Measurements from ENCODE around the gene TEX35.
A peak's percentile ranks its signal among the peaks of the same experiment; 100 is the strongest.

The TEX35 gene

DNA sequence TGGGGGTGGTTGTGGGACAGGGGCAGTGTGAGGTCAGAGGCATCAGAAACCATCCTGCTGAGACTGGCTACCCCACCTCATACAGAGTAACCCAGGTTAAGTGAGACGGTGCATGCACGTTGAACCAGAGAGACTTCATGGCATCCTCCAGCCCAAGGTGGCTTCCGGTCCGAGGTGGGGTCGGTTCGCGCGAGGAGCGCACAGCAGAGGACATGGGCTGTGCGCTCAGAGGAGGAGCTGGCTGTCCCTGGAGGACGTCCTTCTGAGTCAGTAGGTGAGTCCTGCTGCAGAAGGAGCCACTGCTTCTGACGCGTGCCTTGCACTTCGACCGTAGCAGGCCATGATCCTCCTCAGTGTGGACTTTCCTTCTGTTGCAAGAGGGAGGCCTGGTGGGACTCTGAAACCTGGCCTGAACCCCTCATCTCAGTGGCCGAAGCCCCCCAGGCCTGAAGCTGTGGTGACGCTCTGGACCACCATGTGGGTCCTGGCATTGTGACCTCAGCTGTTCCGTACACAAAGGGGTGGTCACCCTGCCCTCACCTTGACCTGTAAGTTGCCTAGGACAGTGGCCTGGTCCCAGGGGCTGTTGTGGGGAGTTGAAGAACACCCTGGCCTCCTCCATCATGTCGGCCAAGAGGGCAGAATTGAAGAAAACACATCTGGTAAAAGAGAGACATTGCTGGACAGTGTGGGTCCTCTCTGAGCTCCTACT, at the start of gene TEX35:
Gene TEX35, plus strand, starts transcription at position 544 of the 712 bp plus-strand sequence. Its CDS starts 80 bp downstream, at position 624.
- no peak for DNase-seq (ENCODE audit: low spot score)

DNA sequence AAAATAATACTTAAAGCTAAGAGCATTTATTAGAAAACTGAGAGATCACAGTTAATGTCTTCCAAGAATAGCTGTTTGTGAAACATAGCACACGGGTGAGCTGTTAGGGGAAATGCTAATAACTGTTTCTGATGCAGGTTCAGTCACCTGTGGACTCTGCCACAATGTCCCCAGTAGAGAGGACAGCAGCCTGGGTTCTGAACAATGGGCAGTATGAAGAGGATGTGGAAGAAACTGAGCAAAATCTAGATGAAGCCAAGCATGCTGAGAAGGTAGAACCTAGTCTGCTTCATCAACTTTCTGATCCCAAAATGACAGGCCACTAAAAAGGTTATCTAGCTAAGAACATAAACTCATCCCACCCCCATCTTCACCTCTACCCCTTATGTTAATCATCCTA, 48.8 kb upstream of the TEX35 start:
- DNase-seq (ENCODE audit: low spot score) = no peak

DNA sequence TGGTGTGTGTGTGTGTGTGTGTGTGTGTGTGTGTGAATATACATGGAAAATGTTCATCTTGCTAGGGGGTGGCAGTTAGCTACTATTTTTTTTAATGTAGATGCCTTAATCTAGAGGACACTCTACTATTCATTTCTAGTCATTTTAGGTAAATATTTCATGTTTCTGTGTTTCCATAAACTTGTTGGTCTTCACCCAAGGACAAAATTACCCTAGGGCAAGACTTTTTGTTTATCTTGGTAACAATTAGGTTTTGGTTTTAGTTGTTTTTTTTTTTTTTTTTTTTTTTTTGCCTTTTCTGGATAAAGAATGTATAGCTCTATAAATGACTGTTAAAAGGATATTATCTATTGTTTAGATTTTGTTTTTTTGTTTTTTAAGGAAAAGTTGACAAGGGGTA, 48.3 kb upstream of the TEX35 start:
- no peak for DNase-seq (ENCODE audit: low spot score)

DNA sequence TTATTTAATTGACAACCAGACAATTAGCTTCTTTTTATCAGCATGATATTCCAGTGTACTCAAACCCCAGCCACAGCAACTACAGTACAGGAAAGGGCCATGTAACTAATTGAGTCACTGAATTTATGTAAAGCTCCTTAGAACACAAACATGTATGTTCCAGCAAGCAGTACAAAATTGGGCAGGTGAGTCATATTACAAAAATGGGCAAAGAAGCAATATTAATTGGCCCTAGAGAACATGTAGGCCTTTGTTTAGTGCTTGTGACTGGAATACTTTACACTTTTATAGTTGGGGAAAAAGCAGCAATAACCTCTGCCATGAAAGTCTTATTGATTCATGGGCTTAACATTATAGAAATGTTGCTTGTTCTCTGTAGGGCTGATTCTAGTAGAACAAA, 47.9 kb upstream of the TEX35 start:
- peak; percentile 11 for DNase-seq (ENCODE audit: low spot score)

GRCh38 chr1:178467837-178468236, 45.1 kb upstream of the TEX35 start:
- DNase-seq (ENCODE audit: low spot score) = no peak

DNA sequence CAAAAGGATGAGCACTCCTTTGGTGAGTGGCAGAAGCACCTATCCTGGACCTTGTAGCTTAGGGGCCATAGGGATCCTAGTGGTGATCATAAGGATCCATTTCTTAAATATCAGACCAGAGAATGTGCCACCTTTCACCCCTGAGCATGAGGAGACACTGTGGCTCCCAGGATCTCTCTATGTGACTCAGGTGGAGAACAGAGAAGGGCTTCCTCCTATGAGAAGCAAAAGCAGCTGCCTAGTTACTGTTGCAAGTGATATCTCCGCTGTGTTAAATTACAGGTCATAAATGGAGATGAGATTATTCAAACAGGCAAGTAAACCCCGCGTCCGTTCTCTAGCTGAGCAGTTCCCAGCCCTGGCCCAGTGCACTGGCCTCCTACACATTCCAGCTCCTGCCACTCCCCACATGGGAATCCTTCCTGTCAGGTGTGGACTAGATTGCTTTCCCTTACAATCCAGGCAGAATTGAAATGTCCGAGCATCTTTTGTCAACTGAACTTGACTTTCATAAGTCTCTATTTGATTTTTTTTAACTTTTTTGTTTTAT, 42.4 kb upstream of the TEX35 start:
- DNase-seq (ENCODE audit: low spot score) = no peak

GRCh38 chr1:178472531-178472930, 40.4 kb upstream of the TEX35 start:
- no peak for DNase-seq (ENCODE audit: low spot score)

DNA sequence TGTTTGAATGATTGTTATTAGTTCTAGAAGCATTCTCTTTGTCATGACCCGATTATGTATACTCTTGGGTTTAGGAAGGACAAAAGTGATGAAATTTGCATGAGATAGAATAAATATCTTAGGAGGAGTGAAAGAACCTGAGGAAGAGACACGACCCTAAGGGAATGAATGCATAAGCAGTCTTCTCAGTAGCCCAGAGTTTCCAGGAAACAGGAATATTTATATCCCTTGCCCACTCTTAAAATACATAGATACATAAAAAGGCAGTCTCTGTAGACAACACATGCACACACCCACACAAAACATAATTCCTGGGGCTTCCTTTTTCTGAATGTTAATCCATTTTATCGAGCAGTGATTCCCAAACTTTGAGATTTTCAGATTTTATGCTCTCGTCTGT, 35.5 kb upstream of the TEX35 start:
- DNase-seq (ENCODE audit: low spot score) = no peak

DNA sequence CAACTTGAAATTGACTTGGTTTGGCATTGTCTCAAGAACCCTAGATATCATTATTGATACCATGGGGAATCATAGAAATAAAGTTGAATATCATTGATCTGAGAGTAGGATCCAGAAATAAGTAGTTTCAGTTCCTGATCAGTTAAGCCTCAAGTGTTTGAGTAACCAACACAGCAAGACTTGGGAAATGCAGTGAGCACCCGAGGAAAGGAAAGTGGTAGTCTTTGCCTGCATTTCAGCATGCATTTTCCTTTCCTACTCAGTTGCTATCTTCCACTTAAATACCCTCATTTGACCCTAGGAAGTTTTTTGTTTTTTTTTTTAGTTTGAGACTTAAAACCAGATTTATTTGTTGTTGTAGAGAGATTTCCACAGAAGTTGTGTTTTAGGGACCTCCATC, 35.1 kb upstream of the TEX35 start:
- no peak for DNase-seq (ENCODE audit: low spot score)

GRCh38 chr1:178483251-178483957, 29.5 kb upstream of the TEX35 start:
- DNase-seq (ENCODE audit: low spot score) = no peak

DNA sequence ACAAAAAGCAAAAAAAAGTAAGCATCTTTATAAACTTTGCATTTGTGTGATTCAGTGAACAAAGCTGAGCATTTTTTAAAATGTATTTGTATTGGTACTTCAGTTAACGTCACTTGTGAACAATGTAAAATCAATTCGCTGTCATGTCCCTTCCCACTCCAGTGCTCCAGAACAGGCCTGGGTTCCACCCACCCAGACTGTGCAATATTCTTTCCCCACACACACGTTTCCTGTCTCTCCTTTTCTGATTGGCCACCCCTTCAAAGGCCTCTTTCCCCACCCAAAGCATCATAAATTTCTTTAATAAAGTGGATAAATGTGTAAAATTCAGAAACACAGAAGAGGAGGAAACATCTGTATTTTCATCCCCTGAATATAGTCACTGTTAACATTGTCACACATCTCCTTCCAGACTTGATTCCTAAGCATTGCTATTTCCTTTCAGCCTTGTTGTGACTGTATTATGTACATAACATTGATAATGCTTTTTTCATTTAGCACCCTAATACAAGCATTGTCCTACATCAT, 28.1 kb upstream of the TEX35 start:
- peak; percentile 9 for DNase-seq (ENCODE audit: low spot score)

DNA sequence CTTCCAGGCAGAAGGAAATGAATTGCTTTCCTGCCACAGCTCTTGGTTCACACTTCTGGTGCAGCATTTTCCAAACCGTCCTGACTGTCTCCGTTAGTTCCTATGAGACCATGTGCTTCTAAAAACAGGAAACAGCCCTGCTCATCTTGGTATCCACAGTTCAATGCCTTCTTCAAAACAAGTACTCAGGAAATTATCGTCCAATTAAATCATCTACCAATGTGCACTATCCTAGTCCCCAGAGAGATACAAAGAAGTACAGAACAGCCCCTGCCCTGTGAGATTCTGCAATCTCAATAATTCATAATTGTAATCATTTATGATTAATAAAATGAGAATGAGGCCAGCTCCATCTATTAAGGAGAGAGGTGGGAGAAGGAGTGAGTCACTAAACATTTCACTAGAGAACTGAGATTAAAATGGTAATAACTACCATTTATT, 27.3 kb upstream of the TEX35 start:
- peak; percentile 6 for DNase-seq (ENCODE audit: low spot score)

GRCh38 chr1:178486100-178487069, 26.5 kb upstream of the TEX35 start:
- DNase-seq (ENCODE audit: low spot score) = peak; percentile 60

DNA sequence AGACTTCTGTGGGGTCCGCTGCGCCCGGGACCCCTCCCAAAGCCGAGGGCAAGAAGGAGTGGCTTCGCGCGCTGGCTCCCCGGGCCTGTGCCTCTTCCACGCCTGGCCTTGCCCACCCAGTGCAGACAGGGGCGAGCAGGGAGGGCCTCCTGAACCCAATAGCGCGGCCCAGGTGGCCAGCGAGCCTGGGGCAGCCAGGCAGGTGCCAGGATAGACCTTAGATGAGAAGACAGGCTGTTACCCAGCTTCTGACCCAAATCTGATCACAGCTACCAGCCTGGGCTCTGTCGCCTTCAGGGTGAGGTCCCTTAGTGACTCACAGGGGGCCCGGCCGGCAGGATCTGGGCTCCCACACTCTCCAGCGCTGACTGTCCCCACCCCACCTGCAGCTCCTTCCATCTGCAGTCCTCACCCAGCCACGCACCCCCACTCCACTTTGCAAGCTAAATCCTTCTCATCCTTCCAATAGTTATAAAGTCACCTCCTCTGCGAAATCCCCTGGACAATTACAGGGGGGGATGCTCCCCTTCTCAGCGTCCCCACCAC, 25.8 kb upstream of the TEX35 start:
- peak; percentile 30 for DNase-seq (ENCODE audit: low spot score)

DNA sequence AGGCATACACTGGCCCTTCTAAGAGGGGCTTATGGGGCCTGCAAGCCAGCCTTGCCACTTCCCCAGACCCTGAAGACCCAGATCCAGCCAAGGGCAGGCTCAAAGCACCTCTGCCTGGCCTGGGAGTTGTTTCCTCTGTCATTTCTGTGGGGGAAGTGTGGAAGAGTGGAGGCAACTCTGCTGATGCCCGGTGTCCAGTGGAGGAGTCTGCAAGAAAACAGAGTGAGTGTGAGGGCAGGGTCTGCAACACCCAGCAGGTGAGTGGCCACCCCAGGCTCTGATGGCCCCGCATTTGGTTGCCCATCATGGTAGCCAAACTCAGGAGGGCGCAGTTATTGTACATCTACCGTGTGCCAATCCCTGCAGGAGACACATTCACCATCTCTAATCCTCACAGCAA, 24.5 kb upstream of the TEX35 start:
- DNase-seq (ENCODE audit: low spot score) = peak; percentile 7

- no peak for DNase-seq (ENCODE audit: low spot score)
Observed at GRCh38 chr1:178489399-178489798, 23.5 kb upstream of the TEX35 start.

- no peak for DNase-seq (ENCODE audit: low spot score)
Observed at GRCh38 chr1:178490136-178490535, 22.8 kb upstream of the TEX35 start.

GRCh38 chr1:178490967-178491366, 21.9 kb upstream of the TEX35 start:
- DNase-seq (ENCODE audit: low spot score) = peak; percentile 8

GRCh38 chr1:178491721-178492120, 21.2 kb upstream of the TEX35 start:
- no peak for DNase-seq (ENCODE audit: low spot score)

GRCh38 chr1:178492341-178492740, 20.6 kb upstream of the TEX35 start:
- DNase-seq (ENCODE audit: low spot score) = no peak

GRCh38 chr1:178493301-178493741, 19.6 kb upstream of the TEX35 start:
- no peak for DNase-seq (ENCODE audit: low spot score)
